SK-N-MC (cell line): ENCODE data around the gene CADM4.

Experiments used
- EZH2 ChIP-seq: fragments of 200-600 bp; sonication (generic); IDR thresholded peaks from one replicate; pipeline ENCODE4 v1.6.1; 2017; ENCODE audit warnings: antibody characterized with exemption
- FOXP2 ChIP-seq: optimal IDR thresholded peaks from 2 replicates; pipeline ENCODE3; 2011; ENCODE audit warnings: mild to moderate bottlenecking, moderate library complexity; ENCODE audit not compliant: insufficient read depth; ENCODE audit errors: extremely low read length, control extremely low read depth

- TF ChIP-seq EZH2 (no peak), FOXP2 (no peak)
Observed at GRCh38 chr19:43633520-43633919, 6.1 kb downstream of the CADM4 start.
